ENCODE results near the gene COPB1. TPM values are rescaled to one million over a fixed set of nuclear protein-coding genes. Genes with fewer than 3 reads are reported as not detected.

The COPB1 gene
- total and polyA plus RNA-seq, 2 of the 13 experiments (the other 11 are each of a cell fraction or from before 2014, with no cell fraction given), result 114 to 195 TPM

DNA sequence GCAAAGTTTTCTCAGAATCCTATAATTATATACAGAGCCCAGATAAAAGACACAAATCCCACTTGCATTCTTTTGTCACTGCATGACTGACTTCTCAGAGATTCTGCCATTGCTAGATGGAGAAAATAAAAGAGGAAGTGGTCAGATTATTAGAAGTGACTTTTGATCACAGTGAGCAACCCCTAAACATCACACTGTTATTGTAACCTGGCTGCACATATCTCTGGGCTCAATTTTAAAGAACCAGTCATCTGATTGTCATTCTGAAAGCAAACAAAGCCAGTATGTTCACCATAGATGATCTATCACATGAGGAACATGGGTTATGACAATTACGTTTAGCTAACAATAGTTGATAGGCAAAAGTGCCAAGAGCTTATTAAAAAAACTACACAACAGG lies 47.8 kb downstream of the COPB1 start (continued):
- TF ChIP-seq, protein P1, sequence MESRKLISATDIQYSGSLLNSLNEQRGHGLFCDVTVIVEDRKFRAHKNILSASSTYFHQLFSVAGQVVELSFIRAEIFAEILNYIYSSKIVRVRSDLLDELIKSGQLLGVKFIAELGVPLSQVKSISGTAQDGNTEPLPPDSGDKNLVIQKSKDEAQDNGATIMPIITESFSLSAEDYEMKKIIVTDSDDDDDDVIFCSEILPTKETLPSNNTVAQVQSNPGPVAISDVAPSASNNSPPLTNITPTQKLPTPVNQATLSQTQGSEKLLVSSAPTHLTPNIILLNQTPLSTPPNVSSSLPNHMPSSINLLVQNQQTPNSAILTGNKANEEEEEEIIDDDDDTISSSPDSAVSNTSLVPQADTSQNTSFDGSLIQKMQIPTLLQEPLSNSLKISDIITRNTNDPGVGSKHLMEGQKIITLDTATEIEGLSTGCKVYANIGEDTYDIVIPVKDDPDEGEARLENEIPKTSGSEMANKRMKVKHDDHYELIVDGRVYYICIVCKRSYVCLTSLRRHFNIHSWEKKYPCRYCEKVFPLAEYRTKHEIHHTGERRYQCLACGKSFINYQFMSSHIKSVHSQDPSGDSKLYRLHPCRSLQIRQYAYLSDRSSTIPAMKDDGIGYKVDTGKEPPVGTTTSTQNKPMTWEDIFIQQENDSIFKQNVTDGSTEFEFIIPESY (CRISPR knock-in tag; IDR thresholded peaks at IDR 0.05), result no peak
- no peak for TF ChIP-seq RARG (CRISPR knock-in tag; IDR thresholded peaks at IDR 0.05; ENCODE audit: low read depth)
- no peak for TF ChIP-seq RNF2 (conservative IDR thresholded peaks at IDR 0.05; ENCODE audit: low read depth)
- TF ChIP-seq EEA1 (CRISPR knock-in tag; IDR thresholded peaks at IDR 0.05; ENCODE audit: borderline replicate concordance), result no peak
- TF ChIP-seq UBTF (CRISPR knock-in tag; IDR thresholded peaks at IDR 0.05), result no peak
- no peak for TF ChIP-seq CSRNP1 (CRISPR knock-in tag; IDR thresholded peaks at IDR 0.05)
- no peak for TF ChIP-seq ZBTB7A (CRISPR knock-in tag; IDR thresholded peaks at IDR 0.05)
- TF ChIP-seq NFYC (CRISPR knock-in tag; IDR thresholded peaks at IDR 0.05), result no peak
- TF ChIP-seq POLR2G (IDR thresholded peaks at IDR 0.05; ENCODE audit: low read depth, low read length), result no peak
- no peak for TF ChIP-seq ZNF652 (CRISPR knock-in tag; IDR thresholded peaks at IDR 0.05; ENCODE audit: borderline replicate concordance, low read depth)
- no peak for TF ChIP-seq NRL (CRISPR knock-in tag; IDR thresholded peaks at IDR 0.05; ENCODE audit: borderline replicate concordance)
